Lung (tissue), 12 donors: Measurements from ENCODE around the gene TTC31. TPM values are rescaled to one million over a fixed set of nuclear protein-coding genes. Genes with fewer than 3 reads are reported as not detected.

ENCODE experiments used
- ATAC-seq: fragments of 200-7000 bp; cut with Tn5 transposase; one replicate; pipeline ENCODE4 v1.9.1; 2020; ENCODE audit warnings: moderate number of reproducible peaks; ENCODE audit not compliant: insufficient read depth, low FRiP score
- DNase-seq, 3 donors: peaks; one replicate each; pipeline ENCODE4 v3.0.0-alpha.2; 2013 to 2017
- H3K27ac ChIP-seq, 2 donors: one replicate each; pipeline ENCODE4 v1.5.1; 2013; ENCODE audit warnings: mild to moderate bottlenecking in 2 of 2, moderate library complexity in 2 of 2, control low read depth in 1 of 2, inconsistent platforms in 1 of 2, low read depth in 1 of 2, low read length in 1 of 2
- H3K27me3 ChIP-seq, 3 donors: one replicate each; pipeline ENCODE4 v1.5.1; 2013; ENCODE audit warnings: low read length in 2 of 3; ENCODE audit not compliant: control insufficient read depth in 3 of 3, insufficient read depth in 3 of 3
- H3K36me3 ChIP-seq, 4 donors: one replicate each; pipeline ENCODE4 v1.5.1; 2013; ENCODE audit warnings: low read length in 4 of 4, mild to moderate bottlenecking in 1 of 4, moderate library complexity in 1 of 4; ENCODE audit not compliant: control insufficient read depth in 4 of 4, insufficient read depth in 4 of 4
- H3K4me1 ChIP-seq, 5 donors: one replicate each; pipeline ENCODE4 v1.5.1; 2013; ENCODE audit warnings: low read length in 5 of 5, mild to moderate bottlenecking in 2 of 5, moderate library complexity in 1 of 5; ENCODE audit not compliant: control insufficient read depth in 5 of 5, insufficient read depth in 5 of 5
- H3K4me3 ChIP-seq: one replicate; pipeline ENCODE4 v1.5.1; 2013; ENCODE audit warnings: mild to moderate bottlenecking, control low read depth, moderate library complexity
- H3K9ac ChIP-seq, 2 donors: one replicate each; pipeline ENCODE4 v1.5.1; 2013; ENCODE audit warnings: low read length in 2 of 2, control low read depth in 1 of 2; ENCODE audit not compliant: insufficient read depth in 1 of 2
- H3K9me3 ChIP-seq, 4 donors: one replicate each; pipeline ENCODE4 v1.5.1; 2013; ENCODE audit warnings: low read length in 3 of 4, mild to moderate bottlenecking in 1 of 4, moderate library complexity in 1 of 4; ENCODE audit not compliant: control insufficient read depth in 4 of 4, insufficient read depth in 3 of 4
- CTCF ChIP-seq: IDR thresholded peaks from 2 replicates; pipeline ENCODE4 v1.5.1; 2012; ENCODE audit warnings: mild to moderate bottlenecking; ENCODE audit errors: control extremely low read depth, extremely low read depth
- WGBS, 2 donors: extraction: QIAGEN DNeasy Blood & Tissue Kit; methylation state at CpG; one replicate each; pipeline ENCODE4 v1.1.7; 2013; 5-methylcytosine and 5-hydroxymethylcytosine counted together
- polyA plus RNA-seq, 2 donors: library from polyadenylated mRNA; stranded (reverse); fragments of 200-250 nt; gene quantifications; one replicate each; pipeline ENCODE4 v1.2.1, GENCODE V29; 2013
- total RNA-seq, 2 donors: library from RNA; depleted of rRNA in 1 of 2; stranded (reverse); fragments of >200 nt in 1 of 2; gene quantifications; one replicate each; pipeline ENCODE4 v1.2.1, GENCODE V29; 2014 to 2021
- donor health status: control.
- donor health status: control.
- donor health status: Bipolar disorder and iron deficiency.
- donor health status: healthy.
- donor health status: DM: yes; HTN: yes; CAD: no.

The TTC31 gene
- total and polyA plus RNA-seq, 4 donors = 13.7 to 23.7 (median 20.0) TPM

DNA sequence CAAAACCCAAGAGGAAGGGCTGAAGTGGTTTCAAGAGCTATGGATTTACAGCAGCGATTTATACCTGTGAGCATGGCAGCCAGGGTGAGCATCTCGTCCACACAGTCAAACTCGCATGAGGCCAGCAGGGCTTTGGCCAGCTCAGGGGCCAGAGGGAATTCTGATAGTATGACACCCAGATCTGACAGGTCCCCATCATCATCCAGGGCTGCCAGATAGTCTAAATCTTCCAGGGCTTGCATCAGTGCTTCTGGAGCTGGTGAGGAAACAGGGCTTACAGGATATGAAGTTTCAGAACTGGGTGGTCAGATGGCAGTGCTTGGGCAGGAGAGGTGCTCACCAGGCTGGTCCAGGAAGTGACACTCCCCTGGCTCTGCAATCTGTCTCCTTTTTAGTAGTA lies 39.6 kb downstream of the TTC31 start:
- DNase-seq = no peak
- H3K36me3 ChIP-seq = peaks cover 9 to 20% (median 13%) of the 10 kb centered on the region in 4 donors
- no peak for TF ChIP-seq CTCF

DNA sequence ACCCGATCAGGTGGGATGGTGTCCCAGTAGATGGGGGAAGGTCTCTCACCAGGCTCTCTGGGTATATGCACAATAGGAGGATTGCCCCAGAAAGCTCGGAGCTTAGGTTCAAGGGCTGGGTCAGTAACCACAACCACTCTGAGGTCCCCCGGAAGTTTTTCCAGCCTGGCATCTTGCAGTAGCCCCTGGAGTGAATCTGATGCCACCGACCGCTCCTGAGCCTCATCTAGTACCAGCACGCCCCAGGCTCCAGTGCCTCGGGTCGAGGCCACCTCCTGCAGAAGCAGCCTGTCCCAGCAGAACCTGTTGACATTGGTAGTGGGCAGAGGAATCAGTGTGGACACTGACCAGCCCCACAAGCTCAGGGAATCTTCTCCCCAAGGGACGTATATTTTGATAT lies 41.1 kb downstream of the TTC31 start:
- H3K9me3 ChIP-seq = no peaks in the 10 kb centered on the region
- WGBS, 2 donors = 86 to 96% methylated on average over 9 of the region's 9 CpGs
- peaks cover 0 to 21% (median 14%) of the 10 kb centered on the region in 3 donors for H3K27me3 ChIP-seq
- peaks cover 9 to 23% (median 21%) of the 10 kb centered on the region in 4 donors for H3K36me3 ChIP-seq
- peaks cover 6 to 11% (median 7%) of the 10 kb centered on the region in 5 donors for H3K4me1 ChIP-seq
- H3K27ac ChIP-seq = no peak overlapping the region
- no peak for TF ChIP-seq CTCF
- H3K4me3 ChIP-seq = no peak overlapping the region
- ATAC-seq (no peak), DNase-seq (no peak)
- H3K9ac ChIP-seq = no peak overlapping the region

More for the DNA sequence above, 39.6 kb downstream of the TTC31 start:
- H3K4me3 ChIP-seq = no peak overlapping the region
- no peak for ATAC-seq
- H3K9ac ChIP-seq = no peak overlapping the region
- no peaks in the 10 kb centered on the region for H3K9me3 ChIP-seq
- H3K4me1 ChIP-seq = no peaks in the 10 kb centered on the region
- H3K27me3 ChIP-seq = peaks cover 3 to 36% (median 29%) of the 10 kb centered on the region in 3 donors
- WGBS, 2 donors = 66 to 91% methylated on average over 3 of the region's 3 CpGs
- no peak overlapping the region for H3K27ac ChIP-seq

DNA sequence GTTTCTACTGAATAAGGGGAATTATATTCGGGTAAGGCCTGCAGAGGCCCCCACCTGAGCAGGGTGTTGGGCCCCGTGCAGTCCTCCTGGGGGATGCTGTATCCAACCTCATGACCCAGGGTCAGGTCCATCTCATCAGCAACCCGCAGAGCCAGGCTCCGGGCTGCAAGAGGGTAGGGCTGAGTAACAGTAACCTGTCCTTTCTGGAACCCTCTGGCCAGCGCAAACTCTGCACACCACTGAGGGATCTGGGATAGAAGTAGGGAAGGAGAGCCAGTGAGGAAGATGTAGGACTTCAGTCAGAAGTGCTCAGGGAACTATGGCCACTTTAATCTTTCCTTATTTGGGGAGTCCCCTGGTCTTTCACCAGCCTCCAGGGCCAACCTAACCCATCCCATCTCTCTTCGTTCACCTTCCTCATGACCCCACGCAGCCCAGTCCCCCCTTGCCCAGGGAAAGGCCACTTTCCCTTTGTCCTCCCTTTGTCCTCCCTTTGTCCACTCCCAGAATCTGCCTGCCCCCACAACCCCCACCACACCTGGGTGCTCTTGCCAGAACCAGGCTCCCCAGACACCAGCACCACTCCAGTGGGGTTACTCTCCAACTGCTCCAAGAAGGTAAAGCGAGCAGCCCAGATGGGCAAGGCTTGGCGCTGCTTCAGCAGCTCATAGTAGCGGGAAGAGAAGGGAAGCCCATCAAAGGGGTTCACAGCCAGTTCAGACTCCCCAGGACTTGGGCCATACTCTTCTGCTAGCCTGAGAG lies 42.3 kb downstream of the TTC31 start:
- no peak for ATAC-seq
- TF ChIP-seq CTCF = no peak

More for the DNA sequence above, 42.3 kb downstream of the TTC31 start:
- Histone ChIP-seq H3K27ac (no peak overlapping the region), H3K9me3 (no peaks in the 10 kb centered on the region), H3K4me1 (peaks cover 6 to 11% (median 7%) of the 10 kb centered on the region in 5 donors), H3K27me3 (peaks cover 0 to 11% (median 3%) of the 10 kb centered on the region in 3 donors), H3K9ac (no peak overlapping the region), H3K36me3 (peaks cover 9 to 23% (median 21%) of the 10 kb centered on the region in 4 donors), H3K4me3 (no peak overlapping the region)
- DNase-seq = no peak
- WGBS, 2 donors = 94 to 97% methylated on average over 10 of the region's 10 CpGs
